LNCAP (cell line): ENCODE data around the gene DPEP2NB.

ENCODE experiments used
- TF ChIP-seq, protein P1 (sequence below): fragments of 450-650 bp; IDR thresholded peaks from 2 replicates; pipeline ENCODE4 v1.5.1; 2017; ENCODE audit warnings: mild to moderate bottlenecking

DPEP2NB gene

DNA sequence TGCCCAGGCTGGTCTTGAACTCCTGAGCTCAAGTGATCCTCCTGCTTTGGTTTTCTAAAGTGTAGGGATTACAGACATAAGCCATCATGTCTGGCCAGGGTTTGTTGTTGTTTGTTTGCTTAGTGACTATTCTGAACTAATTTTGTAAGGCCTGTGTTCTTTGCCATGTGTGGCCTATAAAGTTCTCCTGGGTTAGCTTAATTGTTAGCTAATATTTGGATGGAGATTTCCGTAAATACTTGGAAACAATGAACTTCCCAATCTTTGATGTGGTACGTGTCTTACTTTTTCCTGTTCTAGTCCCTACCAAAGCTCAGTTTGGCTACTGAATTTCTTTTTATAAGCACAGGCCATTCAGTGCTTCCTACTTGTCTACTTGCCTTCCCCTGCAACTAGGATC lies 32.3 kb upstream of the DPEP2NB start:
- TF ChIP-seq, protein P1, sequence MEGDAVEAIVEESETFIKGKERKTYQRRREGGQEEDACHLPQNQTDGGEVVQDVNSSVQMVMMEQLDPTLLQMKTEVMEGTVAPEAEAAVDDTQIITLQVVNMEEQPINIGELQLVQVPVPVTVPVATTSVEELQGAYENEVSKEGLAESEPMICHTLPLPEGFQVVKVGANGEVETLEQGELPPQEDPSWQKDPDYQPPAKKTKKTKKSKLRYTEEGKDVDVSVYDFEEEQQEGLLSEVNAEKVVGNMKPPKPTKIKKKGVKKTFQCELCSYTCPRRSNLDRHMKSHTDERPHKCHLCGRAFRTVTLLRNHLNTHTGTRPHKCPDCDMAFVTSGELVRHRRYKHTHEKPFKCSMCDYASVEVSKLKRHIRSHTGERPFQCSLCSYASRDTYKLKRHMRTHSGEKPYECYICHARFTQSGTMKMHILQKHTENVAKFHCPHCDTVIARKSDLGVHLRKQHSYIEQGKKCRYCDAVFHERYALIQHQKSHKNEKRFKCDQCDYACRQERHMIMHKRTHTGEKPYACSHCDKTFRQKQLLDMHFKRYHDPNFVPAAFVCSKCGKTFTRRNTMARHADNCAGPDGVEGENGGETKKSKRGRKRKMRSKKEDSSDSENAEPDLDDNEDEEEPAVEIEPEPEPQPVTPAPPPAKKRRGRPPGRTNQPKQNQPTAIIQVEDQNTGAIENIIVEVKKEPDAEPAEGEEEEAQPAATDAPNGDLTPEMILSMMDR = no peak

DNA sequence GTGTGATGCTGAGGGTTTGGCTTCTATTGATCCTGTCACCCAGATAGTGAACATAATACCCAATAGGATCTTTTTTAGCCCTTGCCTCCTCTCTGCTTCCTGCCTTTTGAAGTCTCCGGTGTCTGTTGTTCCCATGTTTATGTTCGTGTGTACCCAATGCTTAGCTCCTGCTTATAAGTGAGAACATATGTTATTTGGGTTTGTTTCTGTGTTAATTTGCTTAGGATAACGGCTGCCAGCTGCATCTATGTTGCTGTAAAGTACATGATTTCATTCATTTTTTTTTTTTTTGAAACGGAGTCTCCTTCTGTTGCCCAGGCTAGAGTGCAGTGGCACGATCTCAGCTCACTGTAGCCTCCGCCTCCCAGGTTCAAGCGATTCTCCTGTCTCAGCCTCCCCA lies 30.4 kb upstream of the DPEP2NB start:
- TF ChIP-seq, protein P1 = no peak

DNA sequence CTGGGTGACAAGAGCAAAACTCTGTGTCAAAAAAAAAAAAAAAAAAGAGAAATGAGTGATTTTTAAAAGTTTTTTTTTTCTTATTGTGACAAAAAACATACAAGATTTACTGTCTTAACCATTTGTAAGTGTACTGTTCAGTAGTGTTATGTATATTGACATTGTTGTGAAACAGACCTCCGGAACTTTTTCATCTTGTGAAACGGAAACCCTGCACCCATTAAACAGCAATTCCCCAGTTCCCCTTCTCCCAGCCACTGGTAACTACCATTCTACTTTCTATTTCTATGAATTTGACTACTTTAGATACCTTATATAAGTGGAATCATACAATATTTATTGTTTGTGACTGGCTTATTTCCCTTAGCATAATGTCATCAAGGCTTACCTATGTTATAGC lies 26.1 kb upstream of the DPEP2NB start:
- TF ChIP-seq, protein P1 = no peak

DNA sequence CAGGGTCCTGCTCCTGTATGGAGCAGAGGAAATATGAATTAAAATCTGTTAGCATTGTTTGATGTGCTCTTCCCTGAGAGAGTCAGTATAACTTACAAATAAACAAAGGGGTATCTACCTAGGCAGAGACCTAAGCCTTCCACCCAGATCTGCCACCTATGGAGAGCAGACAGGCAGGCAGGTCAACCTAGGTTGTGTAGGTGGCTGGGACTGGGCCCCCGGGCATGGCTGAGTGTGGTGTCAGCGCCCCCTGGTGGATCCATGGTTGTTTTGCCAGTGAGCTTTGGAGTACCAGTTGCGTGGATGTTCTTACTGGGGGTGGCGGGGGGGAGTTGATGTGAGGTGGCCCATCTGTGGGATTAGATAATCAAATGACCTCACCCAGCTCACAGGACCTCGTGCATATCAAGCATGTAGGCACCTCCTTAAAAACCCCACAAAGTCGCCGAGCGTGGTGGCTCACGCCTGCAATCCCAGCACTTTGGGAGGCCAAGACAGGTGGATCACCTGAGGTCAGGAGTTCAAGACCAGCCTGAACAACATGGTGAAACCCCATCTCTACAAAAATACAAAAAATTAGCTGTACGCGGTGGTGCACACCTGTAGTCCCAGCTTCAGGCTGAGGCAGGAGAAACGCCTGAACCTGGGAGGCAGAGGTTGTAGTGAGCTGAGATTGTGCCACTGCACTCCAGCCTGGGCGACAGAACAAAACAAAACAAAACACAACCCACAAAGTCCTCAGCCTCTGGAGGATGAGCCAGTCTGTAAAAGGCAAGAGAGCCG lies 25.0 kb upstream of the DPEP2NB start:
- TF ChIP-seq, protein P1 = peak; percentile 94

DNA sequence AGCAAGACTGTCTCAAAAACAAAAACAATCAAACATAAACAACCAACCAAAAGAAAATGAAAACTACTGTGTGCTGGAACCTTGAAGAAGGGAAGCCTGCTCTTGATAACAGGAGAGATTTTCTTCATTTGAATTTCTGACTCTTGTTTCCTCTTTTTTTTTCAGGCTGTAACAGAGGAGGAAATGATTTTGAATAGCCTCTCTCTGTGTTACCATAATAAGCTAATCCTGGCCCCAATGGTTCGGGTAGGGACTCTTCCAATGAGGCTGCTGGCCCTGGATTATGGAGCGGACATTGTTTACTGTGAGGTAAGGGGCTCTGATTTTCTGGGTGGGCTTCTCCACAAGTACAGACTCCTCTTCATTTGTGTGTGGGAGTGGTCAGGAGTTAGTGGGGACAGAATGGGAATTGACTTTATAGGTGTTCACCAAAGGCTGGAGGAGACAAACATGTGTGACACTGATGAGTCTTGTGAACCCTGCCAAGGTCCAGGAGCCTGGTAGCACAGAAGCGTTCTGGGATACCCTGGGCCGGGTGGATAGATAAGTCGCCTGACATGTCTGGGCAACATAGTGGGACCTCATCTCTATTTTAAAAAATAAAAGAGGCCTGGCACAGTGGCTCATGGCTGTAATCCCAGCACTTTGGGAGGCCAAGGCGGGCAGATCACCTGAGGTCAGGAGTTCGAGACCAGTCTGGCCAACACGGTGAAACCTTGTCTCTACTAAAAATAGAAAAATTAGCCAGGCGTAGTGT lies 22.3 kb upstream of the DPEP2NB start:
- TF ChIP-seq, protein P1 = no peak

GRCh38 chr16:68035227-68035626 lies 19.5 kb upstream of the DPEP2NB start:
- TF ChIP-seq, protein P1 = no peak

- TF ChIP-seq, protein P1 = no peak
Measured at GRCh38 chr16:68033101-68033500, 17.4 kb upstream of the DPEP2NB start.
